Ovary (tissue), 9 donors: Measurements from ENCODE around the gene CATSPERE. TPM values are rescaled to one million over a fixed set of nuclear protein-coding genes. Genes with fewer than 3 reads are reported as not detected.

Experiments used
- DNase-seq, 5 donors: peaks; one replicate each; pipeline ENCODE4 v3.0.0-alpha.2; 2019 to 2020
- H3K27ac ChIP-seq, 2 donors: fragments of 200-600 bp; one replicate each; pipeline versions ENCODE4 v1.5.1 to v1.8.0; 2019 to 2022
- H3K27me3 ChIP-seq: fragments of 200-600 bp; one replicate; pipeline ENCODE4 v1.8.0; 2022
- H3K36me3 ChIP-seq: fragments of 200-600 bp; sonication (generic); one replicate; pipeline ENCODE4 v1.5.1; 2019
- H3K4me1 ChIP-seq: one replicate; pipeline ENCODE4 v1.8.1; 2013; ENCODE audit warnings: mild to moderate bottlenecking, moderate library complexity; ENCODE audit not compliant: insufficient read depth
- H3K4me3 ChIP-seq: fragments of 200-600 bp; sonication (generic); one replicate; pipeline ENCODE4 v1.5.1; 2017
- H3K9me3 ChIP-seq, 2 donors: fragments of 200-600 bp in 1 of 2; sonication (generic) in 1 of 2; one replicate each; pipeline versions ENCODE4 v1.5.1 to v1.8.1; 2013 to 2019; ENCODE audit warnings: mild to moderate bottlenecking in 1 of 2, moderate library complexity in 1 of 2
- EP300 ChIP-seq: sonication (generic); formaldehyde crosslinking; IDR thresholded peaks from one replicate; pipeline ENCODE4 v1.6.1; 2017; ENCODE audit warnings: antibody characterized with exemption
- POLR2A ChIP-seq: fragments of 450-650 bp; IDR thresholded peaks from one replicate; pipeline ENCODE4 v1.6.1; 2017; ENCODE audit warnings: antibody characterized with exemption, mild to moderate bottlenecking, moderate library complexity
- WGBS, 3 donors: extraction: QIAGEN DNeasy Blood & Tissue Kit in 1 of 3; methylation state at CpG; one replicate each; pipeline versions ENCODE4 v1.1.5 to v1.1.7; 2013 to 2017; 5-methylcytosine and 5-hydroxymethylcytosine counted together
- intact Hi-C, 4 donors: fragments of 100-400 bp; cut with DNase I; formaldehyde crosslinking; loops; one replicate each; pipeline versions ENCODE4 v1.11.0 to v1.15.1; 2022 to 2023
- polyA plus RNA-seq, 2 donors: library from polyadenylated mRNA; stranded (reverse); fragments of 200-250 nt in 1 of 2; fragments of 350-450 nt in 1 of 2; fragmentation: Illumina TruSeq in 1 of 2; extraction: RNeasy Lipid Tissue Mini Kit (QIAGEN cat#74804) in 1 of 2; gene quantifications; one replicate each; pipeline ENCODE4 v1.2.3, GENCODE V29; 2013 to 2014
- total RNA-seq, 7 donors: library from RNA; depleted of rRNA in 2 of 7; stranded (reverse); fragments of >200 nt in 2 of 7; fragmentation: NEBNext Ultra II Directional in 3 of 7; extraction: Animal tissue kit (Norgen Biotek cat#: 25700) in 3 of 7; gene quantifications; one replicate each; pipeline versions ENCODE4 v1.1.0 to v1.2.4, GENCODE V29; 2016 to 2023
- TF ChIP-seq, protein P1 (sequence below), 3 donors: fragments of 450-650 bp in 2 of 3; fragments of 200-600 bp in 1 of 3; IDR thresholded peaks; one replicate each; pipeline versions ENCODE4 v1.5.1 to v1.8.0; 2016 to 2022; ENCODE audit warnings: antibody characterized with exemption in 3 of 3, mild to moderate bottlenecking in 1 of 3
- donor health status: DM: no; HTN: no; CAD: no; lungs with moderate emphysema.
- donor health status: DM: no; HTN: no; CAD: no.
- donor health status: Bipolar disorder and iron deficiency.
- donor health status: DM: yes; HTN: yes; CAD: no.
- donor health status: DM: no; HTN: no; CAD: no.
- donor health status: DM: yes; HTN: yes; CAD: no.

Gene CATSPERE
- total and polyA plus RNA-seq, 9 donors: 0.70 to 3.2 (median 2.1) TPM

DNA sequence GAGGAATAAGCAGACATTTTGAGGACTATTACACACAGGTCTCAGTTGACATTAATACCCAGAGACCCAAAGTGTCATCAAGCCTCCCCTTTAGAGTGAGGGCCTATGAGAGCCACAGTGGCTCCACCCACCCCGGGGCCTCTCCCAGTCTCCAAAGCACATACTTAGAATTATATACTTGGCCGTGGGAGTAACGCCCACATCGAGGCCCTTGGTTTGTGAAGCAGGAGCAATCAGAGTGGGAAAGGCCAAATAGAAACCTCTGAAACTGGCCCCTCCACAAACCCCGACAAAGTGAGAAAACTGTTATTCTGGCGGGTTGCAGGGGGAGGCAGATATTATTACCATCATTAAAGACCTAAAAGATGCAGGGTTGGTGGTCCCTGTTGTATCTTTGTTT is 184.8 kb downstream of the CATSPERE start:
- H3K27ac ChIP-seq: no peak overlapping the region
- intact Hi-C loops: no loop called here
- TF ChIP-seq, protein P1, sequence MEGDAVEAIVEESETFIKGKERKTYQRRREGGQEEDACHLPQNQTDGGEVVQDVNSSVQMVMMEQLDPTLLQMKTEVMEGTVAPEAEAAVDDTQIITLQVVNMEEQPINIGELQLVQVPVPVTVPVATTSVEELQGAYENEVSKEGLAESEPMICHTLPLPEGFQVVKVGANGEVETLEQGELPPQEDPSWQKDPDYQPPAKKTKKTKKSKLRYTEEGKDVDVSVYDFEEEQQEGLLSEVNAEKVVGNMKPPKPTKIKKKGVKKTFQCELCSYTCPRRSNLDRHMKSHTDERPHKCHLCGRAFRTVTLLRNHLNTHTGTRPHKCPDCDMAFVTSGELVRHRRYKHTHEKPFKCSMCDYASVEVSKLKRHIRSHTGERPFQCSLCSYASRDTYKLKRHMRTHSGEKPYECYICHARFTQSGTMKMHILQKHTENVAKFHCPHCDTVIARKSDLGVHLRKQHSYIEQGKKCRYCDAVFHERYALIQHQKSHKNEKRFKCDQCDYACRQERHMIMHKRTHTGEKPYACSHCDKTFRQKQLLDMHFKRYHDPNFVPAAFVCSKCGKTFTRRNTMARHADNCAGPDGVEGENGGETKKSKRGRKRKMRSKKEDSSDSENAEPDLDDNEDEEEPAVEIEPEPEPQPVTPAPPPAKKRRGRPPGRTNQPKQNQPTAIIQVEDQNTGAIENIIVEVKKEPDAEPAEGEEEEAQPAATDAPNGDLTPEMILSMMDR (IDR thresholded peaks at IDR 0.05): no peak
- TF ChIP-seq EP300: no peak
- TF ChIP-seq POLR2A: no peak
- H3K4me3 ChIP-seq: no peak overlapping the region
- no peaks in the 10 kb centered on the region for H3K4me1 ChIP-seq
- no peaks in the 10 kb centered on the region for H3K36me3 ChIP-seq
- DNase-seq: no peak
- 57 to 60% (median 59%) methylated on average over 6 of the region's 6 CpGs for WGBS, 3 donors
- H3K27me3 ChIP-seq: no peaks in the 10 kb centered on the region
- H3K9me3 ChIP-seq: no peaks in the 10 kb centered on the region

DNA sequence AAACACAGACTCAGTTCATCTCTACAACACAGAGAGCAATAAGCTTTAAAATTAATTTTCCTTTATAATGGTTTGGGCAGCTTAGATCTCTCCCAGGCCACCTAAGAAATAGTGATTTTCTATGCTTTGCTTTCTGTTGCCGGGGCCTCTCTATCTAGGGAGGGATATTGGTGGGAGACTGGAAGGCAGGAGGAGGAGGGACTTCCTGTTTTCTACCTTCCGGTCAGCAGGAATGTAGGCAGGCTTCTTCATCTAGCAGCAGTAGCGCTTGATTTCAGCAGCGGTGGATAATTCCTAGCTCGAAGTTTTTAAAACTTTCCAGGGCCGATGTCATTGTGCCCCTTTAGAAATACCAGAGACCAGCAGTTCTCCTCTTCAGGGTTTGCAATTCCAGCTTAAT is 186.7 kb downstream of the CATSPERE start:
- no peaks in the 10 kb centered on the region for H3K4me1 ChIP-seq
- intact Hi-C loops: no loop called here
- WGBS, 3 donors: 68 to 70% (median 70%) methylated on average over 6 of the region's 6 CpGs
- no peak for DNase-seq
- no peak overlapping the region for H3K4me3 ChIP-seq
- H3K27me3 ChIP-seq: no peaks in the 10 kb centered on the region
- TF ChIP-seq EP300 (no peak), POLR2A (no peak)
- TF ChIP-seq, protein P1 (IDR thresholded peaks at IDR 0.05): no peak
- H3K36me3 ChIP-seq: no peaks in the 10 kb centered on the region
- no peak overlapping the region for H3K27ac ChIP-seq
- H3K9me3 ChIP-seq: no peaks in the 10 kb centered on the region

DNA sequence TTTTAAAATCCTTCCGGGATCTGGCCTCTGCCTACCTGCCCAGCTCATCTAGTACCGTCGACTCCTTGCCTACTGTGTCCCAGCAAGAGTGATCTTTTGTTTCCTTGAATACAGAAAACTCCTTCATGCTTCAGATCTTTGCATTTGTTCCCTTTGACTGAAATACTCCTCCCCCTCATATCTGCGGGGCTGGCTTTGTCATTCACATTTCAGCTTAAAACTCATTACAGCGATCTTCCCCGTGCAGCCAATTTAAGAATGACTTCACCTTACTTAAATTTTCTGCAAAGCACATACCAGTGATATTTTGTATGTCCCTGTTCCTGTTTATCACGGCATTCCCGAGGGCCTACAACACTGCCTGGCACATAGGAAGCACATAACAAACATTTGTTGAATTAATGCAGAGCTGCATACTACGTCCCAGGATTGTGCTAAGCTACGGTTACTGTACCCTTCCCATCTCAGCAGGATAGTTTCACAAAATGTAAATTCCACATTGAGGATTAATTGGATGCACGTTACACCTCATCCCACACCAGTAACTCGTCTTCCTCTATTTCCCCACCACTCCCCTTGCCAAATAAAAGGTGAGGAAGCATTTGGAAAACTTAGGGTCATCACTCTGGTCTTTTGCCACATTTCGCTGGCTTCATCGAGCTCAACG is 191.0 kb downstream of the CATSPERE start:
- Histone ChIP-seq H3K36me3 (no peaks in the 10 kb centered on the region), H3K27ac (peak overlapping the region in 1 of 2 donors; percentile 66), H3K4me3 (peak overlapping the region; percentile 48), H3K27me3 (no peaks in the 10 kb centered on the region), H3K4me1 (peaks cover 2% of the 10 kb centered on the region), H3K9me3 (no peaks in the 10 kb centered on the region)
- intact Hi-C loops: loop anchor here in 1 of 4 donors (10.0 kb wide), 1 partner anchor 213 kb away; the partner anchor contains the start of gene HNRNPU
- DNase-seq: no peak
- 29 to 35% (median 32%) methylated on average over 15 of the region's 15 CpGs for whole genome bisulfite sequencing, 3 donors
- TF ChIP-seq EP300 (no peak), POLR2A (no peak)
- TF ChIP-seq, protein P1 (IDR thresholded peaks at IDR 0.05): no peak

DNA sequence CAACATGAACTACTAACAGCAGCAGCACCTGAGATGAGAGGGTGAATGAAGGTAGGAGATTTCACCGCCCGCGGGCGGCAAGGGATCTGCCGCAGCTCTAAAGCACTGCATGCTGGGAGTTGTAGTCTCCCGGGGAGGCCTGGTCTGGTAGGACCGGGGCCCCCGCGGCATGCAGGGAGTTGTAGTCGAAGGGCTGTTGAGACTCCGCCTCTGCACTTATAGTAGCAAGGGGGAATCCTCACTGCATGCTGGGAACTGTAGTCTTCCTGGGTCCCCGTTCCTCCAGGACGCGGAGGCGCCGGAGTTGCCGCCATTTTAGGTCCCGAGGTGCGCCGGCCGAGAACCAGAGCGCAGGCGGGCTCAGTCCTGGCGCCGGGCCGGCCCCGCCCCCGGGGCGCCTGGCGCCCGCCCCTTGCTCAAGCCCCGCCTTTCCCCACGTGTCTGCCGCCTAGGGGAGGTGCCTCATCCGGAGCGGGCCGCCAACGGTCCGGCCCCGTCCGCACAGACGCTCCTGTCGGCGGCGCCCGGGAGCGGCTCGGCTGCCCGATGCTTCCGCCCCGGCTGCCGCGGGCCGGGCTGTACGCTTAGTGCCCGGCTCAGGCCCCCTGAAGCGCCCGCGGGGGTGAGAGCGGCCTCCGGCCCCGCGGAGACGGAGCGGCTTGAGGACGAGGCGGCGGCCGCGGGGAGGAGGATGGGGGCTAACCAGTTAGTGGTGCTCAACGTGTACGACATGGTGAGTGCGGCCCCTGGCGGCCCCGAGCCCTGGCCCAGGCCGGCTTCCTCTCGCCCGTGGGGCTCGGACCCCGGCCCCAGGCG is 191.8 kb downstream of the CATSPERE start, which contains the start of gene DESI2:
Gene DESI2, plus strand, starts transcription at position 504 of the 816 bp plus-strand sequence. Its CDS starts 188 bp downstream, at position 692.
- 0 to 1% (median 0%) methylated on average over 28 to 81 of the region's 81 CpGs for WGBS, 3 donors
- H3K27me3 ChIP-seq: no peaks in the 10 kb centered on the region
- TF ChIP-seq, protein P1 (IDR thresholded peaks at IDR 0.05): peak in 2 of 3 donors; percentile 71 to 81
- TF ChIP-seq POLR2A: peak; percentile 92
- TF ChIP-seq EP300: no peak
- intact Hi-C loops: loop anchor here in 1 of 4 donors (10.0 kb wide), 1 partner anchor 212 kb away; the partner anchor contains the start of gene HNRNPU
- H3K27ac ChIP-seq: peak within 1 kb of the TSS; percentile 79 to 85
- no peaks in the 10 kb centered on the region for H3K9me3 ChIP-seq
- H3K4me1 ChIP-seq: peaks cover 2% of the 10 kb centered on the region
- DNase-seq: peak; percentile 98 to 99 (median 98)
- peak within 1 kb of the TSS; percentile 82 for H3K4me3 ChIP-seq
- no peaks in the 10 kb centered on the region for H3K36me3 ChIP-seq
